Measurements from ENCODE around the gene CDPF1. TPM values are rescaled to one million over a fixed set of nuclear protein-coding genes. Genes with fewer than 3 reads are reported as not detected.
A peak's percentile ranks its signal among the peaks of the same experiment; 100 is the strongest.
"Not testable (repeated sequence)": the region's sequence is repeated elsewhere in the genome, so short reads cannot be mapped to it uniquely, and the experiment has no call there.

The CDPF1 gene
- total RNA-seq, 2 experiments from 2014 or later: 6.8 to 8.2 TPM

- POLR2A ChIA-PET: not testable (repeated sequence)
- CTCF ChIA-PET: interaction anchor here (0.6 kb wide), 1 partner anchor 8 kb away, joined by 3 read pairs; no protein-coding TSS in a partner anchor
Measured at GRCh38 chr22:46265627-46266026, 15.5 kb upstream of the CDPF1 start.

GRCh38 chr22:46264520-46264919 lies 14.4 kb upstream of the CDPF1 start:
- intact Hi-C loops (cut with micrococcal nuclease); H3K4me1 Mint-ChIP-seq (ENCODE audit: low read depth); POLR2A ChIA-PET; CTCF ChIA-PET; H3K27ac Mint-ChIP-seq; H3K4me3 Mint-ChIP-seq; H3K36me3 Mint-ChIP-seq; DNase-seq: not testable (repeated sequence)
- peaks cover 10% of the 10 kb centered on the region for H3K9me3 Mint-ChIP-seq
- H3K27me3 Mint-ChIP-seq: peaks cover 58% of the 10 kb centered on the region

More at GRCh38 chr22:46265627-46266026, 15.5 kb upstream of the CDPF1 start:
- peaks cover 11% of the 10 kb centered on the region for H3K4me1 Mint-ChIP-seq (ENCODE audit: low read depth)
- intact Hi-C loops (cut with micrococcal nuclease); H3K36me3 Mint-ChIP-seq; H3K4me3 Mint-ChIP-seq; H3K27ac Mint-ChIP-seq; DNase-seq: not testable (repeated sequence)
- peaks cover 10% of the 10 kb centered on the region for H3K9me3 Mint-ChIP-seq
- H3K27me3 Mint-ChIP-seq: peaks cover 48% of the 10 kb centered on the region

- no peak within 1 kb of the TSS for H3K4me3 Mint-ChIP-seq
- POLR2A ChIA-PET: no interaction called here
- H3K9me3 Mint-ChIP-seq: peaks cover 10% of the 10 kb centered on the region
- peaks cover 5% of the 10 kb centered on the region for H3K4me1 Mint-ChIP-seq (ENCODE audit: low read depth)
- intact Hi-C loops (cut with micrococcal nuclease): no loop called here
- no peak for DNase-seq
- CTCF ChIA-PET: interaction anchor here (1.1 kb wide), 1 partner anchor 36 kb away, joined by 3 read pairs; no protein-coding TSS in a partner anchor
- no peak within 1 kb of the TSS for H3K27ac Mint-ChIP-seq
- peaks cover 3% of the 10 kb centered on the region for H3K36me3 Mint-ChIP-seq
- peaks cover 69% of the 10 kb centered on the region for H3K27me3 Mint-ChIP-seq
Measured at GRCh38 chr22:46263216-46263590, 13.1 kb upstream of the CDPF1 start, which contains the start of gene PKDREJ. Gene PKDREJ (minus strand): TSS chr22:46263343. CDS start chr22:46263322, 21 bp downstream.

GRCh38 chr22:46262449-46263215 lies 12.5 kb upstream of the CDPF1 start:
- peaks cover 4% of the 10 kb centered on the region for H3K4me1 Mint-ChIP-seq (ENCODE audit: low read depth)
- H3K4me3 Mint-ChIP-seq: no peak overlapping the region
- H3K27me3 Mint-ChIP-seq: peaks cover 74% of the 10 kb centered on the region
- peak; percentile 60 for DNase-seq
- no peak overlapping the region for H3K27ac Mint-ChIP-seq
- intact Hi-C loops (cut with micrococcal nuclease): no loop called here
- POLR2A ChIA-PET: no interaction called here
- H3K9me3 Mint-ChIP-seq: peaks cover 10% of the 10 kb centered on the region
- CTCF ChIA-PET: interaction anchor here (1.1 kb wide), 1 partner anchor 35 kb away, joined by 3 read pairs; no protein-coding TSS in a partner anchor
- H3K36me3 Mint-ChIP-seq: peaks cover 3% of the 10 kb centered on the region

- H3K4me3 Mint-ChIP-seq: no peak overlapping the region
- no peaks in the 10 kb centered on the region for H3K36me3 Mint-ChIP-seq
- no peak overlapping the region for H3K27ac Mint-ChIP-seq
- CTCF ChIA-PET: interaction anchor here (0.8 to 0.9 kb wide), 2 partner anchors 143 to 303 kb away, joined by 3 to 5 read pairs; no protein-coding TSS in a partner anchor
- intact Hi-C loops (cut with micrococcal nuclease): no loop called here
- DNase-seq: no peak
- H3K4me1 Mint-ChIP-seq (ENCODE audit: low read depth): no peaks in the 10 kb centered on the region
- POLR2A ChIA-PET: interaction anchor here (1.1 kb wide), 1 partner anchor 38 kb away, joined by 3 read pairs; no protein-coding TSS in a partner anchor
- H3K9me3 Mint-ChIP-seq: no peaks in the 10 kb centered on the region
- peaks cover 64% of the 10 kb centered on the region for H3K27me3 Mint-ChIP-seq
Measured at GRCh38 chr22:46260038-46260437, 9.9 kb upstream of the CDPF1 start.

GRCh38 chr22:46259374-46259773 lies 9.3 kb upstream of the CDPF1 start:
- no peak overlapping the region for H3K27ac Mint-ChIP-seq
- no peak for DNase-seq
- ChIA-PET POLR2A (interaction anchor here (1.1 kb wide), 1 partner anchor 37 kb away, joined by 3 read pairs; no protein-coding TSS in a partner anchor), CTCF (interaction anchor here (0.9 kb wide), 1 partner anchor 143 kb away, joined by 5 read pairs; no protein-coding TSS in a partner anchor)
- H3K27me3 Mint-ChIP-seq: peaks cover 62% of the 10 kb centered on the region
- no peaks in the 10 kb centered on the region for H3K9me3 Mint-ChIP-seq
- intact Hi-C loops (cut with micrococcal nuclease): no loop called here
- H3K36me3 Mint-ChIP-seq: no peaks in the 10 kb centered on the region
- H3K4me3 Mint-ChIP-seq: no peak overlapping the region
- H3K4me1 Mint-ChIP-seq (ENCODE audit: low read depth): peaks cover 3% of the 10 kb centered on the region

- H3K4me1 Mint-ChIP-seq (ENCODE audit: low read depth): peaks cover 20% of the 10 kb centered on the region
- H3K4me3 Mint-ChIP-seq: no peak overlapping the region
- ChIA-PET POLR2A (no interaction called here), CTCF (no interaction called here)
- H3K36me3 Mint-ChIP-seq: no peaks in the 10 kb centered on the region
- H3K27ac Mint-ChIP-seq: no peak overlapping the region
- no peaks in the 10 kb centered on the region for H3K9me3 Mint-ChIP-seq
- peaks cover 39% of the 10 kb centered on the region for H3K27me3 Mint-ChIP-seq
- DNase-seq: no peak
- intact Hi-C loops (cut with micrococcal nuclease): no loop called here
Measured at GRCh38 chr22:46256358-46256958, 6.4 kb upstream of the CDPF1 start.

GRCh38 chr22:46251816-46252380 lies 1.8 kb upstream of the CDPF1 start:
- Mint-ChIP-seq H3K4me3 (peak overlapping the region; percentile 68), H3K4me1 (ENCODE audit: low read depth) (peaks cover 34% of the 10 kb centered on the region), H3K27me3 (peaks cover 4% of the 10 kb centered on the region), H3K9me3 (no peaks in the 10 kb centered on the region), H3K36me3 (no peaks in the 10 kb centered on the region), H3K27ac (peak overlapping the region; percentile 65)
- DNase-seq: no peak
- intact Hi-C loops (cut with micrococcal nuclease): loop anchor here (1.0 to 2.0 kb wide), 4 partner anchors 31 to 103 kb away; partner anchors contain the start of gene GTSE1
- CTCF ChIA-PET: interaction anchor here (3.4 kb wide), 1 partner anchor 102 kb away, joined by 13 read pairs; the partner anchor contains the start of gene PPARA
- POLR2A ChIA-PET: no interaction called here

- Mint-ChIP-seq H3K27me3 (peaks cover under 1% of the 10 kb centered on the region), H3K4me1 (ENCODE audit: low read depth) (peaks cover 34% of the 10 kb centered on the region), H3K27ac (peak overlapping the region; percentile 65), H3K4me3 (peak overlapping the region; percentile 68), H3K9me3 (no peaks in the 10 kb centered on the region), H3K36me3 (no peaks in the 10 kb centered on the region)
- intact Hi-C loops (cut with micrococcal nuclease): loop anchor here (2.0 kb wide), 3 partner anchors 30 to 102 kb away; no protein-coding TSS in a partner anchor
- DNase-seq: no peak
- POLR2A ChIA-PET: interaction anchor here (1.5 kb wide), 1 partner anchor 100 kb away, joined by 6 read pairs; the partner anchor contains the start of gene PPARA
- CTCF ChIA-PET: interaction anchor here (3.4 kb wide), 1 partner anchor 101 kb away, joined by 13 read pairs; the partner anchor contains the start of gene PPARA
Measured at GRCh38 chr22:46251266-46251665, 1.2 kb upstream of the CDPF1 start.

GRCh38 chr22:46250783-46251125 lies 661 bp upstream of the CDPF1 start:
- peak overlapping the region; percentile 68 for H3K4me3 Mint-ChIP-seq

GRCh38 chr22:46247443-46247975 lies 2.6 kb downstream of the CDPF1 start:
- DNase-seq: no peak
- H3K27me3 Mint-ChIP-seq: no peaks in the 10 kb centered on the region
- intact Hi-C loops (cut with micrococcal nuclease): no loop called here
- H3K4me3 Mint-ChIP-seq: no peak overlapping the region
- H3K27ac Mint-ChIP-seq: no peak overlapping the region
- no peaks in the 10 kb centered on the region for H3K9me3 Mint-ChIP-seq
- peaks cover 23% of the 10 kb centered on the region for H3K4me1 Mint-ChIP-seq (ENCODE audit: low read depth)
- H3K36me3 Mint-ChIP-seq: peaks cover 6% of the 10 kb centered on the region
- ChIA-PET CTCF (no interaction called here), POLR2A (no interaction called here)

More at GRCh38 chr22:46250783-46251125, 661 bp upstream of the CDPF1 start:
- intact Hi-C loops (cut with micrococcal nuclease): loop anchor here (2.0 kb wide), 3 partner anchors 30 to 102 kb away; no protein-coding TSS in a partner anchor
- Mint-ChIP-seq H3K36me3 (no peaks in the 10 kb centered on the region), H3K27ac (peak overlapping the region; percentile 44), H3K9me3 (no peaks in the 10 kb centered on the region), H3K4me1 (ENCODE audit: low read depth) (peaks cover 34% of the 10 kb centered on the region), H3K27me3 (no peaks in the 10 kb centered on the region)
- ChIA-PET POLR2A (interaction anchor here (0.7 to 1.5 kb wide), 3 partner anchors 38 to 100 kb away, joined by 3 to 6 read pairs (median 4); partner anchors contain the start of genes GTSE1 and PPARA), CTCF (interaction anchor here (1.2 to 3.4 kb wide), 3 partner anchors 100 to 245 kb away, joined by 3 to 13 read pairs (median 3); partner anchors contain the start of gene PPARA)
- DNase-seq: peak; percentile 20
